Measurements from ENCODE around the gene FCHO2. TPM values are rescaled to one million over a fixed set of nuclear protein-coding genes. Genes with fewer than 3 reads are reported as not detected.

Gene FCHO2
- total and polyA plus RNA-seq, 2 of the 8 experiments (the other 6 are each of a cell fraction or from before 2014, with no cell fraction given) = 4.3 to 15.7 TPM

- FAIRE-seq (no peak), DNase-seq (ENCODE audit: low read depth in 1 of 2, low spot score in 2 of 2) (no peak)
- H4K20me1 ChIP-seq (replicated peaks in 1 of 2; ENCODE audit: control insufficient read depth in 1 of 2, insufficient read depth in 2 of 2, low read length in 2 of 2) = no peaks in the 10 kb centered on the region
- no peak overlapping the region for H2BK12ac ChIP-seq (ENCODE audit: low read depth, low read length)
- H3K79me1 ChIP-seq (ENCODE audit: low read depth, low read length) = no peaks in the 10 kb centered on the region
- H2BK15ac ChIP-seq (ENCODE audit: low read length) = no peak overlapping the region
- POLR2A ChIA-PET (ENCODE audit: partially characterized antibody) = no interaction called here
- H3K27me3 ChIP-seq (replicated peaks in 1 of 4; ENCODE audit: control insufficient read depth in 3 of 4, extremely low read depth in 1 of 4, insufficient read depth in 3 of 4, low read length in 3 of 4) = peaks cover 0 to 8% (median 5%) of the 10 kb centered on the region in 4 experiments; a peak in 3 of 7 replicates
- H2BK20ac ChIP-seq (ENCODE audit: low read length) = no peak overlapping the region
- H3K27ac ChIP-seq (ENCODE audit: low read depth, low read length) = no peak overlapping the region
- H3K56ac ChIP-seq (replicated peaks; ENCODE audit: insufficient read length, low read depth, low read length) = no peak overlapping the region
- CTCF ChIA-PET (ENCODE audit: partially characterized antibody) = interaction anchor here (0.8 to 1.7 kb wide), 5 partner anchors 12 to 102 kb away, joined by 3 to 8 read pairs (median 3); no protein-coding TSS in a partner anchor
- H2AK5ac ChIP-seq (ENCODE audit: low read depth, low read length) = no peak overlapping the region
- H3K18ac ChIP-seq (ENCODE audit: extremely low read depth, low read length) = no peak overlapping the region
- H3K4me1 ChIP-seq (replicated peaks in 1 of 4; ENCODE audit: control insufficient read depth in 3 of 4, insufficient read depth in 4 of 4, low read length in 3 of 4) = no peaks in the 10 kb centered on the region; a peak in 1 of 7 replicates
- no peak overlapping the region for H2BK120ac ChIP-seq (replicated peaks; ENCODE audit: low read depth, low read length)
- H3K4ac ChIP-seq (replicated peaks; ENCODE audit: insufficient read length, low read depth, low read length) = no peak overlapping the region
- H3K9ac ChIP-seq (replicated peaks in 1 of 4; ENCODE audit: extremely low read depth in 1 of 4, low read depth in 3 of 4, low read length in 3 of 4) = no peak overlapping the region
- no peak overlapping the region for H3K4me2 ChIP-seq (ENCODE audit: insufficient read depth in 1 of 2, low read depth in 2 of 2, low read length in 2 of 2)
- no peak overlapping the region for H4K91ac ChIP-seq (replicated peaks; ENCODE audit: insufficient read length, low read length)
- no peak overlapping the region for H3K14ac ChIP-seq (ENCODE audit: insufficient read length)
- WGBS, 2 experiments (ENCODE audit: extremely low coverage in 1 of 2, insufficient coverage in 1 of 2, insufficient read length in 1 of 2, insufficient replicate concordance in 2 of 2, low coverage in 1 of 2, low lambda C conversion rate in 2 of 2, missing lambda C conversion rate in 1 of 2) = 82% methylated on average over 3 of the region's 3 CpGs; no CpG with 5 or more reads in 1 of the 2 experiments
- H3K36me3 ChIP-seq (ENCODE audit: control insufficient read depth in 2 of 4, insufficient read depth in 4 of 4, low read length in 3 of 4) = no peaks in the 10 kb centered on the region
- no peak overlapping the region for H4K8ac ChIP-seq (ENCODE audit: extremely low read depth, insufficient read depth, low read length)
- no peak overlapping the region for H2BK5ac ChIP-seq (ENCODE audit: low read depth, low read length)
- H3K9me3 ChIP-seq (ENCODE audit: insufficient read depth in 2 of 2, low read depth in 1 of 2, low read length in 1 of 2) = no peaks in the 10 kb centered on the region
- no peak overlapping the region for H3K4me3 ChIP-seq (ENCODE audit: extremely low read depth in 1 of 4, insufficient read depth in 2 of 4, low read depth in 3 of 4, low read length in 4 of 4)
- H3K79me2 ChIP-seq (ENCODE audit: control insufficient read depth in 1 of 2, insufficient read depth in 2 of 2, low read length in 2 of 2) = no peaks in the 10 kb centered on the region
- H4K5ac ChIP-seq (ENCODE audit: insufficient read length, low read depth, low read length) = no peak overlapping the region
- H3K23ac ChIP-seq (ENCODE audit: insufficient read length) = no peak overlapping the region
- no peaks in the 10 kb centered on the region; the same call in 1 of the 2 replicates for H3K23me2 ChIP-seq (ENCODE audit: low read depth, low read length)
- no peak overlapping the region for H2AFZ ChIP-seq (ENCODE audit: low read length)
- no peak for TF ChIP-seq ATF2 (IDR thresholded peaks at IDR 0.05; ENCODE audit: low read length)
- no peak for TF ChIP-seq YY1 (IDR thresholded peaks at IDR 0.05; ENCODE audit: low read depth, low read length)
- TF ChIP-seq ZNF274 (IDR thresholded peaks at IDR 0.05; ENCODE audit: borderline replicate concordance, extremely low read depth, low read length) = no peak
- TF ChIP-seq CHD1 (IDR thresholded peaks at IDR 0.05; ENCODE audit: low read depth, low read length) = no peak
- TF ChIP-seq SRF (IDR thresholded peaks at IDR 0.05; ENCODE audit: low read depth, low read length) = no peak
- no peak for TF ChIP-seq NANOG (IDR thresholded peaks at IDR 0.05; ENCODE audit: insufficient read depth, low read depth, low read length, poor library complexity, severe bottlenecking)
- no peak for TF ChIP-seq GABPA (IDR thresholded peaks at IDR 0.05; ENCODE audit: borderline replicate concordance, insufficient read depth, low read length)
- TF ChIP-seq RNF2 (IDR thresholded peaks at IDR 0.05; ENCODE audit: borderline replicate concordance, low read depth, low read length, missing control alignments, poor library complexity, severe bottlenecking) = no peak
- TF ChIP-seq JUND (IDR thresholded peaks at IDR 0.05; ENCODE audit: low read length) = no peak
- TF ChIP-seq HDAC2 (IDR thresholded peaks at IDR 0.05; ENCODE audit: borderline replicate concordance in 1 of 2, low read depth in 2 of 2, low read length in 2 of 2) = no peak
Observed at GRCh38 chr5:73114044-73114688, 158.3 kb downstream of the FCHO2 start.
